ENCODE measurements around the gene NSMCE3.

NSMCE3 gene

DNA sequence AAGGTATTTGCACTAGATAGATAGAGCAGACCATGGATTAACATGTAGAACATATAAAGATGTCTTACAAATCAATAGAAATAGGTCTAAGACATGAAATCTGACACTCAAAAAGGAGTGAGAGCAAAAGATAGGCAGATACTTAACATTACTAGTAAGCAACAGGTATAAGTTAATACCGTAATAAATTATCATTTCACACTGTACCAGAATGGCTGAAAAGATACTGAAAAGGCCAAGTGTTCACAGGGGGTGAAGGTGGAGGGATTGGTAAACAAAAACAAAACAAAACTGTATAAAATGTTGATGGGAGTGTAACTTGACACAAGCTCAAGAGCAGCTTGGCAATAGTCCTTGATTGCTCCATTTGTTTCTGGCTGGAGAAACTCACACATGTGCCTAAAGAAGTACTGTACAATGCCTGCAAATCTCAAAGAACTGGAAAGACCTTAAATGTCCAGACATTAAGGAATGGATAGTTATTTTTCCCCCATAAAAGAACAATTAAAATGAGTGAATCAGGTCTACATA, 3.5 kb downstream of the NSMCE3 start:
- TF ChIP-seq CTCF (IDR thresholded peaks at IDR 0.05; ENCODE audit: borderline replicate concordance, control extremely low read depth, extremely low read depth, insufficient read depth, missing control alignments) = no peak
- in situ Hi-C loops (cut with MboI; ENCODE audit: low sequenced_read_pairs, unreplicated experiment) = no loop called here
- DNase-seq (ENCODE audit: low spot score) = no peak

DNA sequence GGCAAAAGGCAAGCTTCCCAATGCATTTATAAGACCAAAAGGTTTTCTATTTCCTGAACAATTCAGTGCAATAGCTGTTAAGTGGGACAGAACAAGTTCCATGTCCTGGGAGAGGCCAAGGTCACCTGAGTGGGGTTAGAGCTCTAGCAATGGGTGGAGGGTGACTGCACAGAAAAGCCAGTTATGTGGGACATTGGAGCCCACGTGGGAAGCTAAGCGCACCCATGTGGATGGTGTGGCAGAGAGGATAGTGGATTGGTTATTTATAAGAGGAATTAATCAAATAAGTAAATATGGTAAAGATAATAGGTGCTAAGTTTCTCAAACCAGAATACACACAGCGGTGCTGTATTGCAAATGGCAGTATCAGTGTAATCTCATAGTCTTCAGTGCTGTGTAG, 6.3 kb downstream of the NSMCE3 start:
- no peak for DNase-seq (ENCODE audit: low spot score)
- in situ Hi-C loops (cut with MboI; ENCODE audit: low sequenced_read_pairs, unreplicated experiment) = no loop called here
- TF ChIP-seq CTCF (IDR thresholded peaks at IDR 0.05; ENCODE audit: borderline replicate concordance, control extremely low read depth, extremely low read depth, insufficient read depth, missing control alignments) = no peak

DNA sequence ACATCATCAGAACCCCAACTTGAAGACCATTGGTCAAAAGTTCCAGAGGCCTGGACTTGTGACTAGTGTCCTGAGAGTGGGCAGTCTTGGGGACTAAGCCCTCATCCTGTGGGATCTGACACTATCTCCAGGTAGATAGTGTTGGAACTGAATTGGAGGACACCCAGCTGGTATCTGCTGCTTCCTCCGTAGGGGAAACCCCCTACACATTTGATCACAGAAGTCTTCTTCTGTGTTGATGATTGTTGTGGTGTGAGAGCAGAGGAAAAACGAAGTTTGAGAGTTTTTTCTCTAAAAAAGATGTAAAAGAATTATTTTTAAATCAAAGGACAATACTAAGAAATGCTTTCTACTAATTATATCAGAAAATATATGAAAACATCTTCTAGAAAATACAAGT, 6.9 kb downstream of the NSMCE3 start:
- DNase-seq (ENCODE audit: low spot score) = no peak
- in situ Hi-C loops (cut with MboI; ENCODE audit: low sequenced_read_pairs, unreplicated experiment) = no loop called here

DNA sequence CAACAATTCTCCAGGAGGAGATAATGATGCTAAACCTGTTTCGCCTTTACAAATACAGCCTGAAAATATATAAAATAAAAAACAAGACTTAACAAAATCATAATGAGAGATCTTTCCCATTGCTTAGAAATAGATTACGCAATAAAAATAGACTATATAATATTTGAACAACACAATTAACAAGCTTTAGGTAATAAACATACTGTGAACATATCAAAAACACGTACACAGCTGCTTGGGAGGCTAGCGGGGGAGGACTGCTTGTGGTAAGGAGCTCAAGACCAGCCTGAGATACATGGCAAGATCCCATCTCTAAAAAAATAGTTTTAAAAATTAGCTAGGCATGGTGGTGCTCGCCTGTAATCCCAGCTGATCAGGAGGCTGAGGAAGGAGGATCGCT, 8.7 kb downstream of the NSMCE3 start:
- DNase-seq (ENCODE audit: low spot score) = no peak
- in situ Hi-C loops (cut with MboI; ENCODE audit: low sequenced_read_pairs, unreplicated experiment) = no loop called here
- no peak for TF ChIP-seq CTCF (IDR thresholded peaks at IDR 0.05; ENCODE audit: borderline replicate concordance, control extremely low read depth, extremely low read depth, insufficient read depth, missing control alignments)

More for the DNA sequence above, 6.9 kb downstream of the NSMCE3 start:
- TF ChIP-seq CTCF (IDR thresholded peaks at IDR 0.05; ENCODE audit: borderline replicate concordance, control extremely low read depth, extremely low read depth, insufficient read depth, missing control alignments) = no peak

DNA sequence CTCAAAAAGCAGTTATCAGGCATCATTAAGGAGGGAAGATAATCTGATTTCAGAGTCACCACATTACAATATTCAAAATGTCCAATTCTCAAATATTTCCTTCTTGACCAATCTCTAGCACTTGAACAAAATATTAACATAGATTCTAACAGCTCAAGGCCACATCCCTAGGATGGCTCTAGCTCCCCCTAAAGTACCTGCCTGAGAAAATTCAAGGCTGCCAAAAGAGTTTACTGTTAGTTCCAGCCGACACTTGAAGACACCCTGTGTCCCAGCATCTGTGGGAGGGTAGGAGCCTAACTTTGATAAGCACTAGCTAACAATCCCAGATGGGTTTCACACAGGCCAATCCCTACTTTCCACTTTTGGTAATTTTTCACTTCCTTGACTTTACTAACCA, 10.4 kb downstream of the NSMCE3 start:
- DNase-seq (ENCODE audit: low spot score) = no peak
- in situ Hi-C loops (cut with MboI; ENCODE audit: low sequenced_read_pairs, unreplicated experiment) = no loop called here
- no peak for TF ChIP-seq CTCF (IDR thresholded peaks at IDR 0.05; ENCODE audit: borderline replicate concordance, control extremely low read depth, extremely low read depth, insufficient read depth, missing control alignments)

GRCh38 chr15:29252234-29252633, 17.4 kb downstream of the NSMCE3 start:
- no peak for TF ChIP-seq CTCF (IDR thresholded peaks at IDR 0.05; ENCODE audit: borderline replicate concordance, control extremely low read depth, extremely low read depth, insufficient read depth, missing control alignments)
- no peak for DNase-seq (ENCODE audit: low spot score)
- in situ Hi-C loops (cut with MboI; ENCODE audit: low sequenced_read_pairs, unreplicated experiment) = no loop called here

GRCh38 chr15:29244544-29244943, 25.1 kb downstream of the NSMCE3 start:
- TF ChIP-seq CTCF (IDR thresholded peaks at IDR 0.05; ENCODE audit: borderline replicate concordance, control extremely low read depth, extremely low read depth, insufficient read depth, missing control alignments) = no peak
- no peak for DNase-seq (ENCODE audit: low spot score)
- in situ Hi-C loops (cut with MboI; ENCODE audit: low sequenced_read_pairs, unreplicated experiment) = no loop called here
